A673 (cell line): ENCODE data around the gene VPS11. TPM values are rescaled to one million over a fixed set of nuclear protein-coding genes. Genes with fewer than 3 reads are reported as not detected.
A peak's percentile ranks its signal among the peaks of the same experiment; 100 is the strongest.

Experiments used
- BruUV-seq: library from RNA; stranded (reverse); fragments of 400-500 nt; replicated peaks from 2 replicates; lab custom pipeline; 2021; lab: Mats Ljungman, UMichigan
- CTCF ChIA-PET: fragments of 300-600 bp; sonication (Branson Sonifier 250); formaldehyde crosslinking; loops from one replicate; lab custom pipeline; 2022; ENCODE audit warnings: antibody characterized with exemption; lab: Charles Lee
- POLR2A ChIA-PET: fragments of 300-600 bp; sonication (Branson Sonifier 250); formaldehyde crosslinking; loops from one replicate; lab custom pipeline; 2022; ENCODE audit warnings: antibody characterized with exemption; ENCODE audit not compliant: low non-redundant PET; lab: Charles Lee
- DNase-seq: peaks from one replicate; pipeline ENCODE4 v3.0.0-alpha.2; 2015; ENCODE audit warnings: low spot score
- H3K27ac ChIP-seq: fragments of 200-600 bp; sonication (generic); 2 replicates; pipeline ENCODE4 v1.5.1; 2016; ENCODE audit warnings: mixed run types, low read depth, mild to moderate bottlenecking, mixed read lengths, antibody characterized with exemption, low read length; ENCODE audit not compliant: poor library complexity, severe bottlenecking
- H3K27me3 ChIP-seq: fragments of 200-600 bp; sonication (generic); replicated peaks from 2 replicates; pipeline ENCODE4 v1.6.1; 2017; ENCODE audit warnings: mixed run types, low read depth, mild to moderate bottlenecking, mixed read lengths, antibody characterized with exemption, low read length; ENCODE audit not compliant: insufficient read depth, poor library complexity
- H3K36me3 ChIP-seq: fragments of 200-600 bp; sonication (generic); 2 replicates; pipeline ENCODE4 v1.6.1; 2016; ENCODE audit warnings: mixed run types, mild to moderate bottlenecking, mixed read lengths, antibody characterized with exemption, low read length; ENCODE audit not compliant: insufficient read depth, poor library complexity, severe bottlenecking
- H3K4me1 ChIP-seq: fragments of 200-600 bp; sonication (generic); 2 replicates; pipeline ENCODE4 v1.6.1; 2017; ENCODE audit warnings: mixed run types, mild to moderate bottlenecking, mixed read lengths, antibody characterized with exemption, low read length; ENCODE audit not compliant: insufficient read depth, poor library complexity, severe bottlenecking
- H3K4me3 ChIP-seq: fragments of 200-600 bp; sonication (generic); 2 replicates; pipeline ENCODE4 v1.5.1; 2016; ENCODE audit warnings: low read depth, mixed run types, mild to moderate bottlenecking, mixed read lengths, low read length; ENCODE audit not compliant: poor library complexity, severe bottlenecking
- H3K9me3 ChIP-seq: fragments of 200-600 bp; sonication (generic); 2 replicates; pipeline ENCODE4 v1.6.1; 2016; ENCODE audit warnings: mixed run types, low read depth, mild to moderate bottlenecking, mixed read lengths, antibody characterized with exemption, low read length; ENCODE audit not compliant: poor library complexity, severe bottlenecking
- EZH2 ChIP-seq: fragments of 200-600 bp; sonication (generic); IDR thresholded peaks from 2 replicates; pipeline ENCODE4 v1.6.1; 2017; ENCODE audit warnings: borderline replicate concordance, low read depth, mild to moderate bottlenecking, mixed read lengths, antibody characterized with exemption, low read length; ENCODE audit not compliant: poor library complexity, severe bottlenecking
- intact Hi-C: fragments of 100-400 bp; cut with micrococcal nuclease; formaldehyde crosslinking; loops from one replicate; pipeline ENCODE4 v1.10.0; 2022; ENCODE audit not compliant: unreplicated experiment
- total RNA-seq: library from RNA; stranded (reverse); gene quantifications from 2 replicates; pipeline ENCODE4 v1.2.3, GENCODE V29; 2021
- TF ChIP-seq, protein P1 (sequence below): fragments of 300-800, 200-600 bp; sonication (generic); conservative IDR thresholded peaks from 2 replicates; pipeline ENCODE4 v1.5.1; 2017; ENCODE audit warnings: low read depth, mild to moderate bottlenecking, antibody characterized with exemption, low read length, moderate library complexity, mixed read lengths

Gene VPS11
- total RNA-seq, 1 experiment from 2014 or later, result 26.7 TPM

DNA sequence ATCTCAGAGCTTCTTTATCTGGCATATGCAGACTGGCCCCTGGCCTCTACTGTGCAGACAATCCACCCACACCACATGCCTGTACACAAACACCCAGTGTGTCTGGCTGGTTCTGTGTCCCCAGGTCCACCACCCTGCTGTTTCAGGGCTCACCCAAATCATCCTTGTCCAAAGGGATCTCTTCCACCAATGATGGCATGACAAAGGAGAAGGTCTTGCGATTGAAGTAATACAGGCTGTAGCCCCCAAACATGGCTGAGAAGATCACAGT, 38.6 kb upstream of the VPS11 start:
- Histone ChIP-seq H3K36me3 (peaks cover 44% of the 10 kb centered on the region), H3K27me3 (no peaks in the 10 kb centered on the region), H3K9me3 (no peaks in the 10 kb centered on the region), H3K4me3 (peak overlapping the region; percentile 67), H3K4me1 (peaks cover 13% of the 10 kb centered on the region), H3K27ac (peak overlapping the region; percentile 75)
- no peak for DNase-seq
- intact Hi-C loops, result no loop called here
- ChIA-PET CTCF (no interaction called here), POLR2A (no interaction called here)
- no TSS peak for BruUV-seq
- no peak for TF ChIP-seq EZH2
- TF ChIP-seq, protein P1, sequence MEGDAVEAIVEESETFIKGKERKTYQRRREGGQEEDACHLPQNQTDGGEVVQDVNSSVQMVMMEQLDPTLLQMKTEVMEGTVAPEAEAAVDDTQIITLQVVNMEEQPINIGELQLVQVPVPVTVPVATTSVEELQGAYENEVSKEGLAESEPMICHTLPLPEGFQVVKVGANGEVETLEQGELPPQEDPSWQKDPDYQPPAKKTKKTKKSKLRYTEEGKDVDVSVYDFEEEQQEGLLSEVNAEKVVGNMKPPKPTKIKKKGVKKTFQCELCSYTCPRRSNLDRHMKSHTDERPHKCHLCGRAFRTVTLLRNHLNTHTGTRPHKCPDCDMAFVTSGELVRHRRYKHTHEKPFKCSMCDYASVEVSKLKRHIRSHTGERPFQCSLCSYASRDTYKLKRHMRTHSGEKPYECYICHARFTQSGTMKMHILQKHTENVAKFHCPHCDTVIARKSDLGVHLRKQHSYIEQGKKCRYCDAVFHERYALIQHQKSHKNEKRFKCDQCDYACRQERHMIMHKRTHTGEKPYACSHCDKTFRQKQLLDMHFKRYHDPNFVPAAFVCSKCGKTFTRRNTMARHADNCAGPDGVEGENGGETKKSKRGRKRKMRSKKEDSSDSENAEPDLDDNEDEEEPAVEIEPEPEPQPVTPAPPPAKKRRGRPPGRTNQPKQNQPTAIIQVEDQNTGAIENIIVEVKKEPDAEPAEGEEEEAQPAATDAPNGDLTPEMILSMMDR, result no peak

DNA sequence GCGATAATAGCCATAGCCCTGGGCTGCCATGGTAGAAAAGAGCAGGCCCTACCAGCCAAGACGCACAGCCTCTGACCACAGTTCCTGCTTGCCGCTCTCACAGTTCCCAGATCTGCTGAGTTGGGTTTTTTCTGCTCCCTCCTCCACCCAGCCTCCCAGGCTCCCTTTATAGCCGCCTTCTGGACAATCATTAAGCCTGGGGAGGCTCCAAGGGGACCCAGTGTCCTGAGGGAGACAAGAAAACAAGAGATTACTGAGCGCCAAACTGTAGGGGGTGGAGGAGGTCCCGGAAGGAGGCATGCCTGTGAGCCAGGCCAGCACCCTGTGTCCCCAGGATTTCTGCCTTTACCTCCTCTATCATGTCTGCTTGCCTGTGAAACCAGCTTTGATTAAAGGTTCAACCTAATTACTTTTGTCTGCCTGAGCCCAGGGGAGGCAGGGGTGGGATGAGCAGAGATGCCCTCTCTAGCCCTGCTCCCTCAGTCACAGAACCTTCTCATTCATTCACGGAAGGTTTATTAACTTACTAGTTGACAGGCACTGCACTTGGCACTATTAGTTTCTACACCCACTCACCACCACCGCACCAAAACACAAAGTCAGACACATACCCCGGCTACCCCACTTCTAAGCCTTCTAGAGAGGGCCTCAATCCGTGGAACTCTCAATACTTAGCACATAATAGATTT, 38.1 kb upstream of the VPS11 start:
- POLR2A ChIA-PET, result no interaction called here
- H3K4me3 ChIP-seq, result peak overlapping the region; percentile 67
- TF ChIP-seq, protein P1, result no peak
- TF ChIP-seq EZH2, result no peak
- CTCF ChIA-PET, result no interaction called here
- intact Hi-C loops, result no loop called here
- H3K36me3 ChIP-seq, result peaks cover 39% of the 10 kb centered on the region
- TSS peak; percentile 37 for BruUV-seq
- DNase-seq, result no peak
- H3K27ac ChIP-seq, result peak overlapping the region; percentile 75
- no peaks in the 10 kb centered on the region for H3K9me3 ChIP-seq
- no peaks in the 10 kb centered on the region for H3K27me3 ChIP-seq
- peaks cover 13% of the 10 kb centered on the region for H3K4me1 ChIP-seq

DNA sequence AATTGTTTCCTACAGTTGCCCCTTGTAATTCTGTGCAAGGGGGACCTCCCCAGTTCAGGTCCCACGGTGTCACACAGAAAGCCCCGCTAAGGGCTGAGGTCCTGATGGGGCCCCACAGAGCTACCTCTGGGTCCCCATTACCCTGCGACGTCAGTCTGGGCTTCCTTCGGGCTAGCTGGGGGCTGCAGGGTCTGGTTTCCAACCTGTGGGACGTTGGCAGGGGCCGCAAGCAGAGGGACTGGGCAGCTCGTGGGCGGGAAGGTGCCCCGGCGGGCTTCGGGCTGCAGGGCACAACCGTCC, 37.6 kb upstream of the VPS11 start:
- BruUV-seq, result no TSS peak
- Histone ChIP-seq H3K27ac (peak overlapping the region; percentile 75), H3K27me3 (no peaks in the 10 kb centered on the region), H3K4me1 (peaks cover 13% of the 10 kb centered on the region), H3K36me3 (peaks cover 34% of the 10 kb centered on the region), H3K4me3 (peak overlapping the region; percentile 67), H3K9me3 (no peaks in the 10 kb centered on the region)
- no peak for TF ChIP-seq EZH2
- TF ChIP-seq, protein P1, result no peak
- intact Hi-C loops, result no loop called here
- POLR2A ChIA-PET, result no interaction called here
- DNase-seq, result no peak
- CTCF ChIA-PET, result no interaction called here
